D721Med (cell line): Measurements from ENCODE around the gene TSHZ1.

Experiments
- DNase-seq: peaks from one replicate; pipeline ENCODE4 v3.0.0; 2011; ENCODE audit warnings: low spot score; ENCODE audit not compliant: insufficient read length
- FAIRE-seq: peaks from 2 replicates; lab custom pipeline; 2011; peaks lifted over from hg19 to GRCh38; lab: Jason Lieb, UNC
- CTCF ChIP-seq: IDR thresholded peaks from 2 replicates; pipeline ENCODE4 v1.5.1; 2012; ENCODE audit warnings: mild to moderate bottlenecking, control low read depth; ENCODE audit not compliant: insufficient read depth; ENCODE audit errors: missing control alignments

Gene TSHZ1

DNA sequence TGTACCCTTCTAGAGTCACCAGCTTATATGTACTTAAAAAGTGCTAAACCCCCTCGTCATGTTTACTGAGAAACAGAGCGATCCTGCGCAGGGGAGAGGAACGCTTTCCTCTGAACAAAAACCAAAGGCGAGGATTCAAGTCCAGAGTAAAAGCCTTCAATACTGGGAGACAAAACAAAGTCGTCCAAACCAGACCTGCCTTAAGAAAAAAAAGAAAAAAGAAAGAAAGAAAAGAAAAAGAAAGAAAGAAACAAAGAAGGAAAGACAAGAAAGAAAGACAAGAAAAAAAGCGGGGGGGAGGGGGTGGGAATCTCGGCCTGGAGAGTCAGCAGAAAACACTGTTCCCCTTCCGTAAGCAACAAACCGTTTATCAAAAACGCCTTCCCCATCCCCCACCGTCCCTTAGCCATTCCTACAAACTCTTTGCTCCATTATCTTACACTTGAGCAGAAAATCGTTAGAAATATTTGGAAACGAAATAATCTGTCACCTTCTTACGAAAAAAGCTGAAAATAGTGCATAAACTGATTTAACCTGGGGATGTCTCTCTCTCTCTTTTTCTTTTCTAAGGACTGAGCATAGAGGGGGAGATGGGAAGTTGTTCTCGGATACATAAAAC lies 5.0 kb upstream of the TSHZ1 start:
- DNase-seq (no peak), FAIRE-seq (no peak)
- TF ChIP-seq CTCF = no peak

GRCh38 chr18:75206452-75207309 lies 3.9 kb upstream of the TSHZ1 start:
- FAIRE-seq (no peak), DNase-seq (no peak)
- no peak for TF ChIP-seq CTCF

DNA sequence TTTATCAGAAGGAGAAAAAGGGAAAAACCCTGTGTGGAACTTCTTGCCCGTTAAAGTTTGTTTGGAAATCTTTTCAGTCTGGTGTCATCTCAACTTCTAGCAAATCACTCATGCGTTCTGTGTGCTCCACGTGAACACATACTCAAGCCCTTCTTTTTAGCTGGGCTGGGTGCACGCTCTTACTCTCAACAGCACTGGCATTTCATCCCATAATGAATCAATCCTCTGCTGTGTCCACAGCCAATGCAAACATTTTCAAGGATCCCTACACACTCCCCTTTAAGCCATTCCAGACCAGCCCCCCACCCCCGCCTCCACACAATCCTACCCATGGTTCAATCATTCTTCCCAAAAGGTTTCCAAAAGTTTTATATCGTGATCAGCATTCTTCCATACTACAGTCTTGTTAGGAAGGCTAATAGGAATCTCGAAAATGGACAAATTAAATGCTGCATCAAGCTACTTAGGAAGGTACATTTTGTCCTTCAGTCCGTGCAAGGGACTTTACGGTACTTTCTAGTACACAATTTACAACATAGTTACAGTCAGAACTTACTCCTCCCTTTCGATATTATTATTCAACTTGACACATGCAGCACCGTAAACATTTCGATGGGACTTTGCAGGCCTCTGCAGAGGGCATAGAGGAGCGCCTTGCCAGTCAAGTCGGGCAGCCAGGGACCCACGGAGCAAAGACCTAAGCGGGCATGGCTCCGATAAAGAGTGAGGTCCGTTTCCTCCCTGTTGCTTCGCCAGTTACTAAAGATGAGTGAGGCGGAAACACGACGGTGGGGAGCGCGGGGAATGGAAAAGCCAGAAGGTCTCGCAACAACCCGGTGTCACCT lies 3.1 kb upstream of the TSHZ1 start:
- peak; percentile 97 for FAIRE-seq
- DNase-seq = no peak
- no peak for TF ChIP-seq CTCF

DNA sequence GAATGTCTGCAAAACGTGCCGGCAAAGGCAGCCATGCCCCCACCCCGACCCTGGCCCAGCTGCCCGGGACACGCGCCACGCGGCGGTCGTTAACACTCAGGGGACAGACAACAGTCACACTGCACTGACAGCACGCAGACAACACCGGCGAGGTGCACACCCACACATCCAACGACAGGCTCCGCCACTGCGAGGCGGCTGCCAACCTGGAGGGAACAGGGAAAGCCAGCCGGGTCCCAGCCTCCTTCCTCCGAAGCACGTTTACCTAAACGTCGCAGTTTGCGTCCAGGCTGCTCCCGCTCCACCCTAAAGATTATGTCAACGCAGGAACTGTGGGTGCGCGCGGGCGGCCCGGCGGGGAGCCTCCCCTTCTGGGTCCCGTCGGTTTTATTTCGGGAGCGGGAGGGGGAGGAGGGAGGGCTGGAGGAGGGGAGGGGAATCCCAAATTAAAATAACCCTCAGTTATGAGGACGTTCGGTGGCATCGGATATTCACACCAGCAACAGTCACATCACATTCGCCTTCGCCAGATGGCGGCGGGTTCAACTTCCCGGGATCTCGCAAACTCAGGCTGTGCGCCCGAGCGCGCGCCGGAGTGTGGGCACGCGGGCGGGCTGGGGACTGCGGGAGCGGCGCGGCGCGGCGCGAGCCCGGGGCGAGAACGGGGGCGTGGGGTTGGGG lies 2.3 kb upstream of the TSHZ1 start:
- no peak for TF ChIP-seq CTCF
- no peak for FAIRE-seq
- DNase-seq = no peak

DNA sequence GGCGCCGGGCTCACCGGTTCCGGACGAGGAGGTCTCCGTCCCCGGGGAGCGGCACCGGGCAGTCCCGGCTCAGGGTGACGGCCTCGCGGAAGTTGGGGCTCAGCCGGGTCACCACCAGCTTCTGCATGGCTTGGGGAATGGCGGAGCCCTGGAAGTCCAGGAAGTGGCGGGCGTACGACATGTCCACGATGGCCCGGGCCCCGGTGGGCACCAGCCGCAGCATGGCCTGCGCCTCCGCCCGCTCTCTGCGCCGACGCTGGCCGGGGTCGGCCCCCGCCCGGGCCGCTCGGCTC lies 1.8 kb upstream of the TSHZ1 start:
- no peak for TF ChIP-seq CTCF
- no peak for FAIRE-seq
- DNase-seq = no peak

DNA sequence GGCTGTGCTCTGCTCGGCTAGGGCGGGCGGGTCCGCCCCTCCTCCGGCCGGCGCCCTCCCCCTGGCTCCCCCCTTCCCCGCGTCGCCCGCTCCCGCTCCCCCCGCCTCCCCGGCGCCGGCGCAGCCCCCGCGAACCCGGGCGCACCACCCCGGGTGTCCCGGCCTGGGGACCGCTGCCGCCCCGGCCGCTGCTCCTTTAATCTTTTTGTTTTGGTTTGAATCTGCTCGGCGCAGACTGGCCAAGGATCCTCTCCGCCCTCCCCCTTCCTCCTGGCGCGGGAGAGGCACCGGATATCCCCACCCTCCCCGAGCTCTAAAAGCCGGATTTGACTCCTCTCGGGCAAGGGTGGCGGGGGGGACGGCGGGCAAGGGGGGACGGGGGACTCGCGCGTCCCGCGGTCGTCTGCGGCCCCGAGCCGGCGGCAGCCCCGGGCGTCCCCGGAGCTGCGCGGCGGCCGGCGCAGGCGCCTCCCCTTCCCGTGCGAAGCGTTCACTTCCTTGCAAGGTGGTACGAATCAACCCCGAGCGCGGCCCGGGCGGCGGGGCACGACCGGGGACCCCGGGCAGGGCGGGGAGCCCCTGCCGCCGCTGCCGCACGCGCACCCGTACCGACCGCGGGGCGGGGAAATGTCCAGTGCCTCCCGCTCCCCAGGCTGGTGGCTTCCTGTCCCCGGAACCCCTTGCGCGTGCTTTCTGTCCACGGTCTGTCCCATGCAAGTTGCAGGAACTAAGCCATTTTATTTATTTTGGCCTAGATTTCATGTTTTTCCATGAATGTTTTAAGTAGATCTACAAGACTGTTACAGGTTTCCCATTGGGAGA lies 1.3 kb upstream of the TSHZ1 start, which contains the start of gene PTGR3:
Gene PTGR3, minus strand, starts transcription at position 11 of the 822 bp plus-strand sequence. CDS start 81 bp downstream, outside the sequence.
- DNase-seq (peak; percentile 98), FAIRE-seq (no peak)
- TF ChIP-seq CTCF = no peak
